Lung (tissue), 12 donors: ENCODE data around the gene FSTL5. TPM values are rescaled to one million over a fixed set of nuclear protein-coding genes. Genes with fewer than 3 reads are reported as not detected.
A peak's percentile ranks its signal among the peaks of the same experiment; 100 is the strongest.

Experiments used
- ATAC-seq: fragments of 200-7000 bp; cut with Tn5 transposase; one replicate; pipeline ENCODE4 v1.9.1; 2020; ENCODE audit warnings: moderate number of reproducible peaks; ENCODE audit not compliant: insufficient read depth, low FRiP score
- DNase-seq, 3 donors: peaks; one replicate each; pipeline ENCODE4 v3.0.0-alpha.2; 2013 to 2017
- H3K27ac ChIP-seq, 2 donors: one replicate each; pipeline ENCODE4 v1.5.1; 2013; ENCODE audit warnings: mild to moderate bottlenecking in 2 of 2, moderate library complexity in 2 of 2, control low read depth in 1 of 2, inconsistent platforms in 1 of 2, low read depth in 1 of 2, low read length in 1 of 2
- H3K27me3 ChIP-seq, 3 donors: one replicate each; pipeline ENCODE4 v1.5.1; 2013; ENCODE audit warnings: low read length in 2 of 3; ENCODE audit not compliant: control insufficient read depth in 3 of 3, insufficient read depth in 3 of 3
- H3K36me3 ChIP-seq, 4 donors: one replicate each; pipeline ENCODE4 v1.5.1; 2013; ENCODE audit warnings: low read length in 4 of 4, mild to moderate bottlenecking in 1 of 4, moderate library complexity in 1 of 4; ENCODE audit not compliant: control insufficient read depth in 4 of 4, insufficient read depth in 4 of 4
- H3K4me1 ChIP-seq, 5 donors: one replicate each; pipeline ENCODE4 v1.5.1; 2013; ENCODE audit warnings: low read length in 5 of 5, mild to moderate bottlenecking in 2 of 5, moderate library complexity in 1 of 5; ENCODE audit not compliant: control insufficient read depth in 5 of 5, insufficient read depth in 5 of 5
- H3K4me3 ChIP-seq: one replicate; pipeline ENCODE4 v1.5.1; 2013; ENCODE audit warnings: mild to moderate bottlenecking, control low read depth, moderate library complexity
- H3K9ac ChIP-seq, 2 donors: one replicate each; pipeline ENCODE4 v1.5.1; 2013; ENCODE audit warnings: low read length in 2 of 2, control low read depth in 1 of 2; ENCODE audit not compliant: insufficient read depth in 1 of 2
- H3K9me3 ChIP-seq, 4 donors: one replicate each; pipeline ENCODE4 v1.5.1; 2013; ENCODE audit warnings: low read length in 3 of 4, mild to moderate bottlenecking in 1 of 4, moderate library complexity in 1 of 4; ENCODE audit not compliant: control insufficient read depth in 4 of 4, insufficient read depth in 3 of 4
- WGBS, 2 donors: extraction: QIAGEN DNeasy Blood & Tissue Kit; methylation state at CpG; one replicate each; pipeline ENCODE4 v1.1.7; 2013; 5-methylcytosine and 5-hydroxymethylcytosine counted together
- polyA plus RNA-seq, 2 donors: library from polyadenylated mRNA; stranded (reverse); fragments of 200-250 nt; gene quantifications; one replicate each; pipeline ENCODE4 v1.2.1, GENCODE V29; 2013
- total RNA-seq, 2 donors: library from RNA; depleted of rRNA in 1 of 2; stranded (reverse); fragments of >200 nt in 1 of 2; gene quantifications; one replicate each; pipeline ENCODE4 v1.2.1, GENCODE V29; 2014 to 2021
- TF ChIP-seq, protein P1 (sequence below): IDR thresholded peaks from 2 replicates; pipeline ENCODE4 v1.5.1; 2012; ENCODE audit warnings: mild to moderate bottlenecking; ENCODE audit errors: control extremely low read depth, extremely low read depth
- donor health status: control.
- donor health status: control.
- donor health status: Bipolar disorder and iron deficiency.
- donor health status: healthy.
- donor health status: DM: yes; HTN: yes; CAD: no.

FSTL5 gene
- total and polyA plus RNA-seq, 4 donors, result 0.23 TPM; not detected in 3

DNA sequence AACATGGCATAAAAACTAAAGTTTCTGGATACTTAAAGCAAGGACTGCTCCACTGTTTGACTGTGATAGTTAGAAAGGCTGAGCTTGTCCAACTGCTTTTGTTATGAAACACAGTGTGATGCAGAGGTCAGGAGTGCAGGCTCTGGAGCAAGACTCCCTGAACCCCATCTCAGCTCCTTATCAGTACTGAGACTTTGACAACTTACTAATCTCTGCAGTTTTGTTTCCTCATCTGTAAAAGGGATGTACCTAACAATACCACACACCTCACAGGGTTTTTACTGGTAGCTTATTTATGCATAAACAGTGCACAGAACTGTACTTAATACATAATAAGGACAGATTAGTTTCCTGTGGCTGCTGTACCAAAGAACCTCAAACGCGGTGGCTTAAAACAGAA lies 804.3 kb downstream of the FSTL5 start:
- TF ChIP-seq, protein P1, sequence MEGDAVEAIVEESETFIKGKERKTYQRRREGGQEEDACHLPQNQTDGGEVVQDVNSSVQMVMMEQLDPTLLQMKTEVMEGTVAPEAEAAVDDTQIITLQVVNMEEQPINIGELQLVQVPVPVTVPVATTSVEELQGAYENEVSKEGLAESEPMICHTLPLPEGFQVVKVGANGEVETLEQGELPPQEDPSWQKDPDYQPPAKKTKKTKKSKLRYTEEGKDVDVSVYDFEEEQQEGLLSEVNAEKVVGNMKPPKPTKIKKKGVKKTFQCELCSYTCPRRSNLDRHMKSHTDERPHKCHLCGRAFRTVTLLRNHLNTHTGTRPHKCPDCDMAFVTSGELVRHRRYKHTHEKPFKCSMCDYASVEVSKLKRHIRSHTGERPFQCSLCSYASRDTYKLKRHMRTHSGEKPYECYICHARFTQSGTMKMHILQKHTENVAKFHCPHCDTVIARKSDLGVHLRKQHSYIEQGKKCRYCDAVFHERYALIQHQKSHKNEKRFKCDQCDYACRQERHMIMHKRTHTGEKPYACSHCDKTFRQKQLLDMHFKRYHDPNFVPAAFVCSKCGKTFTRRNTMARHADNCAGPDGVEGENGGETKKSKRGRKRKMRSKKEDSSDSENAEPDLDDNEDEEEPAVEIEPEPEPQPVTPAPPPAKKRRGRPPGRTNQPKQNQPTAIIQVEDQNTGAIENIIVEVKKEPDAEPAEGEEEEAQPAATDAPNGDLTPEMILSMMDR, result no peak
- no peaks in the 10 kb centered on the region for H3K4me1 ChIP-seq
- no peaks in the 10 kb centered on the region for H3K36me3 ChIP-seq
- no peaks in the 10 kb centered on the region for H3K27me3 ChIP-seq
- H3K9ac ChIP-seq, result no peak overlapping the region
- H3K9me3 ChIP-seq, result no peaks in the 10 kb centered on the region
- H3K27ac ChIP-seq, result no peak overlapping the region
- DNase-seq (no peak), ATAC-seq (no peak)
- WGBS, 2 donors, result 85 to 90% methylated on average over 2 of the region's 2 CpGs
- no peak overlapping the region for H3K4me3 ChIP-seq

DNA sequence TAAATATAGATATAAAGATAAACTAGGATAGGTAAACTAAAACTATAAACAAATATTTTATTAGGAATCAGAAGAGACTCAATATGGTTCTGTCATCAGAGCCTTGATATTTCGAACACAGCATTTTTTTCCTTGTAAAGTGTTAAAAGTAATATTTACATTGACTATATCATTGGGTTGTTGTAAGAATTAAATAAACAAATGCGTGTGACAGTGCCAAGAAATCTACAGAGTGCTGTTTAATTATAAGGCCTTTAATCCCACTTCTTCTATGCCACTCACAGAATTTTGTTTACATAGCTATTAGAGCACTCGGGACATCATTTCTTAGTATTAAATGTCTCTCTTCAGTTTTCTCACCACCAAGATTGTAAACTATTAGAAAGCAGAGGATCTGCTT lies 807.4 kb downstream of the FSTL5 start:
- 40 to 67% methylated on average over 3 of the region's 3 CpGs for WGBS, 2 donors
- TF ChIP-seq, protein P1, result no peak
- Histone ChIP-seq H3K4me3 (no peak overlapping the region), H3K36me3 (no peaks in the 10 kb centered on the region), H3K27me3 (no peaks in the 10 kb centered on the region), H3K9ac (no peak overlapping the region), H3K27ac (no peak overlapping the region), H3K4me1 (no peaks in the 10 kb centered on the region), H3K9me3 (no peaks in the 10 kb centered on the region)
- ATAC-seq (no peak), DNase-seq (no peak)

DNA sequence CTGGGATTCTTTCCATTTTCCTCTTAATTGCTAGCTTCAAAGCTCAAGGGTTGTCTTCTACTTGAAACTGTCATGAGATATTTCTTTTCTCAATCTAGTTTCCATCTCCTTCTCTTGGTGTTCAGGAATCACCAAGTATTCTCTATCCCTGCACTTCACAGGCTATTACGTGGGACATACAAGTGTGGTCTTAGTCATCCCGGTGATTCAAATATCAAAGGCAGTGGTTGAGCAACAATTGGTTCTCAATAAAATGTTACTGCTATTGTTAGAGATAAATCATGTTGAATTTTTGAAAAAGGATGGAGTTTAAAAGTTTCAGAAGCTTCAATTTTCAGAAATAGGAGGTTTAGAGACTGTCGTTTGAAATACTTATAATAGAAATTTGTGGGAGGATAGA lies 812.9 kb downstream of the FSTL5 start:
- H3K27ac ChIP-seq, result no peak overlapping the region
- DNase-seq, result no peak
- ATAC-seq, result no peak
- H3K27me3 ChIP-seq, result no peaks in the 10 kb centered on the region
- H3K9ac ChIP-seq, result no peak overlapping the region
- H3K4me1 ChIP-seq, result no peaks in the 10 kb centered on the region
- TF ChIP-seq, protein P1, result no peak
- WGBS, 2 donors, result 89% methylated on average over 3 of the region's 3 CpGs
- H3K36me3 ChIP-seq, result no peaks in the 10 kb centered on the region
- peaks cover 0 to 4% (median under 1%) of the 10 kb centered on the region in 4 donors for H3K9me3 ChIP-seq
- H3K4me3 ChIP-seq, result no peak overlapping the region

DNA sequence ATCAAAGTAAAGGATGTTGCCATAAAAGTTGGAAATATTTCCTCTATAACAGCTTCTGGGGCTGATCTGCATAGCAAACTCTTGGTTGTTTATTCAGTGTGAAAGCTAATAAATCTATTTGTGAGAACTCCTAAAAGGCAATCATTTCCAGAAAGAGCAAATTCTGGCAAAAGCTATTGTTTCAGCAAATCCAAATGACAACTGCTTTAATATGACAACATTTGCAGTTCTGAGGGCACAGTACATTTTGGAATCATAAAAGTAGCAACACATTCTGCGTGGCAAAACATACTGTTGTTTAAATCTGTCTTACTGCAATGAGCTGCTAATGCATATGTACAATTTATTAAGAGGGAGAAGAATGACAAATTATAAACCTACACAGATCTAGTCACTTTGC lies 818.1 kb downstream of the FSTL5 start:
- ATAC-seq, result no peak
- Histone ChIP-seq H3K9me3 (peaks cover 0 to 4% (median under 1%) of the 10 kb centered on the region in 4 donors), H3K27me3 (no peaks in the 10 kb centered on the region), H3K36me3 (no peaks in the 10 kb centered on the region), H3K27ac (no peak overlapping the region), H3K9ac (no peak overlapping the region), H3K4me3 (no peak overlapping the region), H3K4me1 (peaks cover 0 to 7% (median 0%) of the 10 kb centered on the region in 5 donors)
- peak in 2 of 3 donors; percentile 32 to 38 for DNase-seq
- 55 to 75% methylated on average over 1 of the region's 1 CpG for WGBS, 2 donors
- TF ChIP-seq, protein P1, result no peak
